Suprapubic skin (tissue), 4 donors: ENCODE results near the gene EIF4E1B. TPM values are rescaled to one million over a fixed set of nuclear protein-coding genes. Genes with fewer than 3 reads are reported as not detected.

Experiments used
- DNase-seq, 2 donors: peaks; one replicate each; pipeline ENCODE4 v3.0.0-alpha.2; 2019; ENCODE audit warnings: low spot score in 2 of 2
- H3K27ac ChIP-seq: fragments of 200-600 bp; sonication (generic); one replicate; pipeline ENCODE4 v1.5.1; 2019
- H3K27me3 ChIP-seq: fragments of 200-600 bp; sonication (generic); one replicate; pipeline ENCODE4 v1.5.1; 2019
- H3K36me3 ChIP-seq: fragments of 200-600 bp; sonication (generic); one replicate; pipeline ENCODE4 v1.5.1; 2019
- H3K4me1 ChIP-seq: fragments of 200-600 bp; sonication (generic); one replicate; pipeline ENCODE4 v1.5.1; 2019
- H3K4me3 ChIP-seq: fragments of 200-600 bp; sonication (generic); one replicate; pipeline ENCODE4 v1.5.1; 2019; ENCODE audit warnings: mild to moderate bottlenecking
- H3K9me3 ChIP-seq: fragments of 200-600 bp; sonication (generic); one replicate; pipeline ENCODE4 v1.5.1; 2019
- CTCF ChIP-seq, 2 donors: fragments of 200-600 bp in 1 of 2; fragments of 450-650 bp in 1 of 2; sonication (generic) in 1 of 2; IDR thresholded peaks; one replicate each; pipeline ENCODE4 v1.5.1; 2016 to 2019; ENCODE audit warnings: antibody characterized with exemption in 2 of 2, mild to moderate bottlenecking in 1 of 2, moderate library complexity in 1 of 2
- EP300 ChIP-seq: sonication (generic); formaldehyde crosslinking; IDR thresholded peaks from one replicate; pipeline ENCODE4 v1.6.1; 2017; ENCODE audit warnings: antibody characterized with exemption
- POLR2A ChIP-seq, 2 donors: fragments of 450-650 bp; IDR thresholded peaks; one replicate each; pipeline ENCODE4 v1.6.1; 2017; ENCODE audit warnings: antibody characterized with exemption in 2 of 2, mild to moderate bottlenecking in 2 of 2, moderate library complexity in 2 of 2
- POLR2AphosphoS5 ChIP-seq, 3 donors: sonication (generic); formaldehyde crosslinking; IDR thresholded peaks; one replicate each; pipeline ENCODE4 v1.6.1; 2017; ENCODE audit warnings: antibody characterized with exemption in 3 of 3
- WGBS: methylation state at CpG from one replicate; pipeline ENCODE4 v1.1.5; 2018; 5-methylcytosine and 5-hydroxymethylcytosine counted together
- total RNA-seq, 4 donors: library from RNA; depleted of rRNA; stranded (reverse); fragments of >200 nt; gene quantifications; one replicate each; pipeline ENCODE4 v1.1.0, GENCODE V29; 2016

EIF4E1B gene
- total RNA-seq, 4 donors from 2014 or later = not detected

- Histone ChIP-seq H3K9me3 (no peaks in the 10 kb centered on the region), H3K27me3 (peaks cover 60% of the 10 kb centered on the region), H3K4me1 (peaks cover 17% of the 10 kb centered on the region), H3K27ac (no peak overlapping the region), H3K36me3 (no peaks in the 10 kb centered on the region), H3K4me3 (no peak overlapping the region)
- WGBS = 100% methylated on average over 1 of the region's 2 CpGs
- TF ChIP-seq POLR2A (IDR thresholded peaks at IDR 0.05) (no peak), EP300 (no peak), POLR2AphosphoS5 (IDR thresholded peaks at IDR 0.05) (no peak), CTCF (IDR thresholded peaks at IDR 0.05) (no peak)
- no peak for DNase-seq
These were observed 2.3 kb downstream of the EIF4E1B start for GRCh38 chr5:176632745-176633144.

- no peak overlapping the region for H3K4me3 ChIP-seq
- no peak for TF ChIP-seq POLR2AphosphoS5 (IDR thresholded peaks at IDR 0.05)
- no peak for TF ChIP-seq EP300
- TF ChIP-seq CTCF (IDR thresholded peaks at IDR 0.05) = no peak
- no peak for TF ChIP-seq POLR2A (IDR thresholded peaks at IDR 0.05)
- 21% methylated on average over 6 of the region's 6 CpGs for WGBS
These were observed 3.1 kb downstream of the EIF4E1B start for GRCh38 chr5:176633598-176633997.

GRCh38 chr5:176636426-176636825, 6.0 kb downstream of the EIF4E1B start:
- DNase-seq = no peak
- no peaks in the 10 kb centered on the region for H3K4me1 ChIP-seq
- 48% methylated on average over 9 of the region's 9 CpGs for WGBS
- no peak overlapping the region for H3K4me3 ChIP-seq
- no peaks in the 10 kb centered on the region for H3K9me3 ChIP-seq
- no peaks in the 10 kb centered on the region for H3K36me3 ChIP-seq
- TF ChIP-seq POLR2AphosphoS5 (IDR thresholded peaks at IDR 0.05) (no peak), EP300 (no peak), CTCF (IDR thresholded peaks at IDR 0.05) (no peak), POLR2A (IDR thresholded peaks at IDR 0.05) (no peak)
- H3K27me3 ChIP-seq = peaks cover 23% of the 10 kb centered on the region
- no peak overlapping the region for H3K27ac ChIP-seq

More at GRCh38 chr5:176633598-176633997, 3.1 kb downstream of the EIF4E1B start:
- DNase-seq = no peak
- Histone ChIP-seq H3K9me3 (no peaks in the 10 kb centered on the region), H3K36me3 (no peaks in the 10 kb centered on the region), H3K4me1 (peaks cover 17% of the 10 kb centered on the region), H3K27me3 (peaks cover 52% of the 10 kb centered on the region), H3K27ac (no peak overlapping the region)

- no peak overlapping the region for H3K4me3 ChIP-seq
- no peak overlapping the region for H3K27ac ChIP-seq
- H3K36me3 ChIP-seq = no peaks in the 10 kb centered on the region
- DNase-seq = no peak
- 76% methylated on average over 4 of the region's 4 CpGs for WGBS
- TF ChIP-seq POLR2AphosphoS5 (IDR thresholded peaks at IDR 0.05) (no peak), CTCF (IDR thresholded peaks at IDR 0.05) (no peak), POLR2A (IDR thresholded peaks at IDR 0.05) (no peak), EP300 (no peak)
- H3K27me3 ChIP-seq = peaks cover 12% of the 10 kb centered on the region
- H3K4me1 ChIP-seq = no peaks in the 10 kb centered on the region
- H3K9me3 ChIP-seq = no peaks in the 10 kb centered on the region
These were observed 7.1 kb downstream of the EIF4E1B start for GRCh38 chr5:176637556-176637955.

- no peak overlapping the region for H3K27ac ChIP-seq
- WGBS = 98% methylated on average over 3 of the region's 3 CpGs
- H3K27me3 ChIP-seq = peaks cover 7% of the 10 kb centered on the region
- no peaks in the 10 kb centered on the region for H3K4me1 ChIP-seq
- H3K9me3 ChIP-seq = no peaks in the 10 kb centered on the region
- no peaks in the 10 kb centered on the region for H3K36me3 ChIP-seq
- TF ChIP-seq EP300 (no peak), POLR2A (IDR thresholded peaks at IDR 0.05) (no peak), POLR2AphosphoS5 (IDR thresholded peaks at IDR 0.05) (no peak)
- no peak for DNase-seq
- H3K4me3 ChIP-seq = no peak overlapping the region
These were observed 8.0 kb downstream of the EIF4E1B start for GRCh38 chr5:176638437-176638836.

- H3K4me1 ChIP-seq = no peaks in the 10 kb centered on the region
- H3K27me3 ChIP-seq = no peaks in the 10 kb centered on the region
- no peak for DNase-seq
- H3K36me3 ChIP-seq = no peaks in the 10 kb centered on the region
- H3K27ac ChIP-seq = no peak overlapping the region
- 77% methylated on average over 3 of the region's 4 CpGs for WGBS
- H3K9me3 ChIP-seq = no peaks in the 10 kb centered on the region
- TF ChIP-seq EP300 = no peak
- TF ChIP-seq POLR2AphosphoS5 (IDR thresholded peaks at IDR 0.05) = no peak
- TF ChIP-seq CTCF (IDR thresholded peaks at IDR 0.05) = no peak
- no peak for TF ChIP-seq POLR2A (IDR thresholded peaks at IDR 0.05)
- no peak overlapping the region for H3K4me3 ChIP-seq
These were observed 8.7 kb downstream of the EIF4E1B start for GRCh38 chr5:176639208-176639607.
